H9 (cell line): ENCODE data around the gene CTNNA1. TPM values are rescaled to one million over a fixed set of nuclear protein-coding genes. Genes with fewer than 3 reads are reported as not detected.
A peak's percentile ranks its signal among the peaks of the same experiment; 100 is the strongest.

ENCODE experiments used
- DNase-seq: peaks from one replicate; pipeline ENCODE4 v3.0.0-alpha.2; 2017
- H2AFZ ChIP-seq: one replicate; pipeline ENCODE4 v1.6.1; 2013; ENCODE audit warnings: mild to moderate bottlenecking, low read length, control low read depth, moderate library complexity
- H2AK5ac ChIP-seq: 2 replicates; pipeline ENCODE4 v1.6.1; 2013; ENCODE audit warnings: low read length, control low read depth, mixed read lengths; ENCODE audit not compliant: insufficient read length
- H2BK120ac ChIP-seq: one replicate; pipeline ENCODE4 v1.6.1; 2013; ENCODE audit warnings: low read depth, mild to moderate bottlenecking, low read length, control low read depth, inconsistent platforms; ENCODE audit not compliant: poor library complexity, severe bottlenecking
- H2BK12ac ChIP-seq: 2 replicates; pipeline ENCODE4 v1.6.1; 2013; ENCODE audit warnings: low read length, control low read depth, mixed read lengths, low read depth; ENCODE audit not compliant: insufficient read length
- H2BK15ac ChIP-seq: 2 replicates; pipeline ENCODE4 v1.6.1; 2013; ENCODE audit warnings: low read depth, low read length, control low read depth
- H2BK20ac ChIP-seq: one replicate; pipeline ENCODE4 v1.6.1; 2013; ENCODE audit warnings: low read depth, mild to moderate bottlenecking, low read length, control low read depth, inconsistent platforms; ENCODE audit not compliant: poor library complexity, severe bottlenecking
- H2BK5ac ChIP-seq: 2 replicates; pipeline ENCODE4 v1.6.1; 2013; ENCODE audit warnings: low read length, control low read depth, mixed read lengths; ENCODE audit not compliant: insufficient read length
- H3K14ac ChIP-seq: 2 replicates; pipeline ENCODE4 v1.6.1; 2013; ENCODE audit warnings: low read length, control low read depth; ENCODE audit not compliant: insufficient read depth
- H3K18ac ChIP-seq: 2 replicates; pipeline ENCODE4 v1.6.1; 2013; ENCODE audit warnings: low read depth, mild to moderate bottlenecking, mixed read lengths, low read length, control low read depth; ENCODE audit not compliant: insufficient read length
- H3K23ac ChIP-seq: 2 replicates; pipeline ENCODE4 v1.6.1; 2013; ENCODE audit warnings: low read length, control low read depth, mixed read lengths, low read depth; ENCODE audit not compliant: insufficient read length
- H3K23me2 ChIP-seq: 2 replicates; pipeline ENCODE4 v1.6.1; 2013; ENCODE audit warnings: low read depth, mild to moderate bottlenecking, mixed read lengths, low read length, control low read depth; ENCODE audit not compliant: insufficient read length, poor library complexity, severe bottlenecking
- H3K27ac ChIP-seq: 2 replicates; pipeline ENCODE4 v1.5.1; 2013; ENCODE audit warnings: low read length, control low read depth, mixed read lengths, low read depth; ENCODE audit not compliant: insufficient read length
- H3K27me3 ChIP-seq: 2 replicates; pipeline ENCODE4 v1.6.1; 2013; ENCODE audit warnings: low read length, control low read depth, inconsistent platforms; ENCODE audit not compliant: insufficient read depth
- H3K4ac ChIP-seq: 2 replicates; pipeline ENCODE4 v1.6.1; 2013; ENCODE audit warnings: low read depth, mild to moderate bottlenecking, control low read depth, inconsistent platforms, low read length, moderate library complexity
- H3K4me1 ChIP-seq: 2 replicates; pipeline ENCODE4 v1.6.1; 2013; ENCODE audit warnings: low read length, control low read depth, inconsistent platforms; ENCODE audit not compliant: insufficient read depth
- H3K4me2 ChIP-seq: 2 replicates; pipeline ENCODE4 v1.6.1; 2013; ENCODE audit warnings: low read length, control low read depth, mixed read lengths; ENCODE audit not compliant: insufficient read length, insufficient read depth
- H3K56ac ChIP-seq: 2 replicates; pipeline ENCODE4 v1.6.1; 2013; ENCODE audit warnings: low read depth, mild to moderate bottlenecking, mixed read lengths, low read length, control low read depth; ENCODE audit not compliant: insufficient read length
- H3K79me1 ChIP-seq: 2 replicates; pipeline ENCODE4 v1.6.1; 2013; ENCODE audit warnings: low read depth, mild to moderate bottlenecking, moderate library complexity, low read length, control low read depth, inconsistent platforms; ENCODE audit not compliant: insufficient read depth, poor library complexity, severe bottlenecking
- H3K79me2 ChIP-seq: 2 replicates; pipeline ENCODE4 v1.6.1; 2013; ENCODE audit warnings: low read length, control low read depth, inconsistent platforms; ENCODE audit not compliant: insufficient read depth
- H3K9ac ChIP-seq: 2 replicates; pipeline ENCODE4 v1.6.1; 2013; ENCODE audit warnings: low read length, control low read depth, mixed read lengths; ENCODE audit not compliant: insufficient read length; ENCODE audit errors: extremely low read depth
- H3K9me3 ChIP-seq: one replicate; pipeline ENCODE4 v1.6.1; 2013; ENCODE audit warnings: low read depth, low read length, inconsistent platforms; ENCODE audit not compliant: control insufficient read depth
- H3T11ph ChIP-seq: one replicate; pipeline ENCODE4 v1.6.1; 2013; ENCODE audit warnings: mild to moderate bottlenecking, low read length, control low read depth, inconsistent platforms
- H4K20me1 ChIP-seq: one replicate; pipeline ENCODE4 v1.6.1; 2013; ENCODE audit not compliant: control insufficient read depth, insufficient read length, insufficient read depth
- H4K5ac ChIP-seq: 2 replicates; pipeline ENCODE4 v1.6.1; 2013; ENCODE audit warnings: low read depth, mild to moderate bottlenecking, mixed read lengths, low read length, control low read depth; ENCODE audit not compliant: insufficient read length
- H4K8ac ChIP-seq: replicated peaks from 2 replicates; pipeline ENCODE4 v1.6.1; 2013; ENCODE audit warnings: low read length, control low read depth, mixed read lengths, low read depth; ENCODE audit not compliant: insufficient read length
- H4K91ac ChIP-seq: 2 replicates; pipeline ENCODE4 v1.6.1; 2013; ENCODE audit warnings: low read depth, mild to moderate bottlenecking, moderate library complexity, mixed read lengths, low read length, control low read depth; ENCODE audit not compliant: insufficient read length
- H3K27ac Mint-ChIP-seq, 3 experiments: 2 replicates in 2 of 3; 3 replicates in 1 of 3; pipeline ENCODE4 v1.8.0; 2020 to 2021; ENCODE audit warnings: mixed read lengths in 3 of 3, mild to moderate bottlenecking in 1 of 3, moderate library complexity in 1 of 3
- H3K27me3 Mint-ChIP-seq: 2 replicates; pipeline ENCODE4 v1.8.0; 2021; ENCODE audit warnings: low read depth, mild to moderate bottlenecking, moderate library complexity, mixed read lengths
- H3K36me3 Mint-ChIP-seq, 3 experiments: 2 replicates in 2 of 3; 3 replicates in 1 of 3; pipeline ENCODE4 v1.8.0; 2020 to 2021; ENCODE audit warnings: low read depth in 3 of 3, mixed read lengths in 3 of 3; ENCODE audit not compliant: insufficient read depth in 1 of 3
- H3K4me1 Mint-ChIP-seq, 2 experiments: 2 replicates each; pipeline ENCODE4 v1.8.0; 2020; ENCODE audit warnings: mixed read lengths in 2 of 2
- H3K4me3 Mint-ChIP-seq, 2 experiments: 2 replicates in 1 of 2; 3 replicates in 1 of 2; pipeline ENCODE4 v1.8.0; 2020 to 2021; ENCODE audit warnings: mild to moderate bottlenecking in 2 of 2, mixed read lengths in 2 of 2, moderate library complexity in 1 of 2
- H3K9me3 Mint-ChIP-seq, 2 experiments: 2 replicates in 1 of 2; 3 replicates in 1 of 2; pipeline ENCODE4 v1.8.0; 2020; ENCODE audit warnings: mild to moderate bottlenecking in 2 of 2, mixed read lengths in 2 of 2, moderate library complexity in 1 of 2
- CTCF ChIP-seq: fragments of 200-600 bp; sonication (generic); conservative IDR thresholded peaks from 3 replicates; pipeline ENCODE4 v1.8.0; 2021; ENCODE audit warnings: antibody characterized with exemption, mild to moderate bottlenecking
- WGBS: extraction: QIAGEN DNeasy Blood & Tissue Kit; methylation state at CpG from one replicate; pipeline ENCODE4 v1.1.7; 2013; ENCODE audit warnings: missing lambda C conversion rate, low lambda C conversion rate, mixed read lengths; ENCODE audit not compliant: insufficient read length; ENCODE audit errors: extremely low coverage; 5-methylcytosine and 5-hydroxymethylcytosine counted together
- total RNA-seq: library from RNA; stranded (reverse); gene quantifications from 2 replicates; pipeline ENCODE4 v1.2.1, GENCODE V29; 2021

The CTNNA1 gene
- total RNA-seq, 1 experiment from 2014 or later: 354 TPM

GRCh38 chr5:138833080-138833479 lies 79.9 kb downstream of the CTNNA1 start:
- H3K4me1 Mint-ChIP-seq: peaks cover 75 to 83% of the 10 kb centered on the region in 2 experiments
- Histone ChIP-seq H2AK5ac (no peak overlapping the region), H3K4me2 (no peak overlapping the region), H2BK20ac (no peak overlapping the region), H3K4me1 (peaks cover 8% of the 10 kb centered on the region; the same call in 1 of the 2 replicates), H3T11ph (no peak overlapping the region), H3K14ac (no peak overlapping the region), H3K23ac (no peak overlapping the region), H3K23me2 (no peaks in the 10 kb centered on the region), H4K8ac (no peak overlapping the region), H2AFZ (no peak overlapping the region), H3K9me3 (no peaks in the 10 kb centered on the region), H3K27me3 (no peaks in the 10 kb centered on the region), H2BK120ac (no peak overlapping the region), H3K27ac (no peak overlapping the region), H4K20me1 (no peaks in the 10 kb centered on the region), H3K79me1 (peaks cover 3% of the 10 kb centered on the region), H2BK12ac (no peak overlapping the region), H4K5ac (no peak overlapping the region), H3K79me2 (peaks cover 3% of the 10 kb centered on the region; the same call in 1 of the 2 replicates), H3K56ac (no peak overlapping the region), H3K18ac (no peak overlapping the region), H3K9ac (no peak overlapping the region), H2BK15ac (no peak overlapping the region), H4K91ac (no peak overlapping the region), H3K4ac (no peak overlapping the region), H2BK5ac (no peak overlapping the region)
- peak overlapping the region; percentile 81 to 99 (median 82); a peak in 6 of 7 replicates for H3K27ac Mint-ChIP-seq
- H3K36me3 Mint-ChIP-seq: peaks cover 23 to 30% (median 25%) of the 10 kb centered on the region in 3 experiments
- no peak for DNase-seq
- WGBS: no CpG with 5 or more reads among the region's 2 CpGs
- H3K27me3 Mint-ChIP-seq: no peaks in the 10 kb centered on the region
- H3K4me3 Mint-ChIP-seq: peak overlapping the region; percentile 19 to 47; a peak in 3 of 5 replicates
- no peak for TF ChIP-seq CTCF
- H3K9me3 Mint-ChIP-seq: peaks cover 0 to 7% of the 10 kb centered on the region in 2 experiments; a peak in 2 of 5 replicates
